K562 (cell line): Measurements from ENCODE around the gene KCND2. TPM values are rescaled to one million over a fixed set of nuclear protein-coding genes. Genes with fewer than 3 reads are reported as not detected.

Experiments
- ATAC-seq: fragments of 200-7000 bp; cut with Tn5 transposase; 3 replicates; pipeline ENCODE4 v1.9.1; 2020; ENCODE audit warnings: moderate library complexity
- BruUV-seq: library from RNA; stranded (reverse); fragments of 400-500 nt; replicated peaks from 2 replicates; lab custom pipeline; 2021; lab: Mats Ljungman, UMichigan
- CTCF ChIA-PET: fragments of 300-600 bp; formaldehyde crosslinking; extraction: SDS; loops from one replicate; lab custom pipeline; 2021; ENCODE audit warnings: low intra/inter-chr PET ratio; lab: Yijun Ruan, JAX
- POLR2A ChIA-PET: fragments of 300-600, 350-650 bp; sonication (Branson Sonifier 250); formaldehyde crosslinking; extraction: SDS; loops from one replicate; lab custom pipeline; 2021; ENCODE audit warnings: antibody characterized with exemption, inconsistent platforms; lab: Yijun Ruan, JAX
- DNase-seq, 4 experiments: peaks; one replicate each; pipeline versions ENCODE4 v3.0.0 to v3.0.0-alpha.2; 2011 to 2018; ENCODE audit warnings: low spot score in 3 of 4, mixed read lengths in 3 of 4; ENCODE audit errors: extremely low read depth in 1 of 4
- FAIRE-seq: peaks from 2 replicates; lab custom pipeline; 2011; peaks lifted over from hg19 to GRCh38; lab: Jason Lieb, UNC
- H2AFZ ChIP-seq: 2 replicates; pipeline ENCODE4 v1.6.0; 2011; ENCODE audit warnings: low read depth, low read length, control low read depth, inconsistent platforms
- H3K27ac ChIP-seq: fragments of 200-600 bp; 3 replicates; pipeline ENCODE4 v1.8.0; 2011; ENCODE audit warnings: low read depth, mild to moderate bottlenecking, control low read depth, inconsistent platforms, low read length, moderate library complexity, mixed read lengths; ENCODE audit errors: extremely low read depth
- H3K27me3 ChIP-seq, 2 experiments: fragments of 300-600 bp in 1 of 2; 2 replicates in 1 of 2; 3 replicates in 1 of 2; pipeline versions ENCODE4 v1.6.0 to v1.8.0; 2011; ENCODE audit warnings: inconsistent platforms in 2 of 2, low read length in 2 of 2, mild to moderate bottlenecking in 1 of 2, mixed read lengths in 1 of 2, moderate library complexity in 1 of 2; ENCODE audit not compliant: control insufficient read depth in 2 of 2, insufficient read depth in 2 of 2
- H3K36me3 ChIP-seq: fragments of 300-600 bp; 3 replicates; pipeline ENCODE4 v1.8.0; 2011; ENCODE audit warnings: mild to moderate bottlenecking, low read length, inconsistent platforms; ENCODE audit not compliant: control insufficient read depth, insufficient read depth
- H3K4me1 ChIP-seq, 2 experiments: fragments of 200-600 bp in 1 of 2; replicated peaks in 1 of 2; 2 replicates in 1 of 2; 3 replicates in 1 of 2; pipeline versions ENCODE4 v1.5.1 to v1.8.0; 2011; ENCODE audit warnings: inconsistent platforms in 2 of 2, low read length in 2 of 2, mild to moderate bottlenecking in 1 of 2, mixed read lengths in 1 of 2, moderate library complexity in 1 of 2; ENCODE audit not compliant: control insufficient read depth in 2 of 2, insufficient read depth in 2 of 2
- H3K4me2 ChIP-seq: 2 replicates; pipeline ENCODE4 v1.6.1; 2011; ENCODE audit warnings: low read length, control low read depth, inconsistent platforms, mixed read lengths; ENCODE audit not compliant: insufficient read depth
- H3K4me3 ChIP-seq: fragments of 200-600 bp; sonication (generic), shearing (Covaris generic); 2 replicates; pipeline ENCODE4 v1.5.1; 2016; ENCODE audit warnings: control low read depth, inconsistent platforms
- H3K79me2 ChIP-seq: fragments of 200-600 bp; 3 replicates; pipeline ENCODE4 v1.8.0; 2011; ENCODE audit warnings: low read length, inconsistent platforms; ENCODE audit not compliant: control insufficient read depth, insufficient read depth
- H3K9ac ChIP-seq, 2 experiments: 2 replicates each; pipeline versions ENCODE4 v1.6.0 to v1.6.1; 2011; ENCODE audit warnings: low read depth in 2 of 2, low read length in 2 of 2, control low read depth in 1 of 2, inconsistent platforms in 1 of 2, mild to moderate bottlenecking in 1 of 2, mixed read lengths in 1 of 2; ENCODE audit not compliant: insufficient read depth in 1 of 2
- H3K9me1 ChIP-seq: one replicate; pipeline ENCODE4 v1.6.0; 2011; ENCODE audit warnings: inconsistent platforms, mild to moderate bottlenecking, low read length, moderate library complexity; ENCODE audit not compliant: control insufficient read depth, insufficient read depth
- H3K9me3 ChIP-seq: replicated peaks from 2 replicates; pipeline ENCODE4 v1.5.1; 2011; ENCODE audit warnings: low read depth, low read length, inconsistent platforms; ENCODE audit not compliant: control insufficient read depth, insufficient read depth
- H4K20me1 ChIP-seq: replicated peaks from 2 replicates; pipeline ENCODE4 v1.6.1; 2011; ENCODE audit warnings: low read length, inconsistent platforms, mixed read lengths; ENCODE audit not compliant: control insufficient read depth, insufficient read depth
- ATF7 ChIP-seq: fragments of 450-650 bp; IDR thresholded peaks from 2 replicates; pipeline ENCODE4 v1.7.1; 2014; ENCODE audit warnings: mild to moderate bottlenecking, moderate library complexity
- CBX2 ChIP-seq: fragments of 200-600 bp; sonication (generic); IDR thresholded peaks from one replicate; pipeline ENCODE4 v1.6.1; 2012; ENCODE audit warnings: mild to moderate bottlenecking, low read length, inconsistent platforms; ENCODE audit not compliant: insufficient read depth, poor library complexity, severe bottlenecking
- FOXM1 ChIP-seq, 2 experiments: fragments of 450-650 bp in 1 of 2; sonication (generic) in 1 of 2; formaldehyde crosslinking in 1 of 2; IDR thresholded peaks; 2 replicates each; pipeline versions ENCODE4 v1.6.1 to v1.9.0; 2017 to 2022; ENCODE audit warnings: low read depth in 2 of 2, mild to moderate bottlenecking in 2 of 2, missing genetic modification reagents in 1 of 2, moderate library complexity in 1 of 2
- HBP1 ChIP-seq: fragments of 450-650 bp; formaldehyde crosslinking; IDR thresholded peaks from 2 replicates; pipeline ENCODE4 v1.4.0; 2022; ENCODE audit warnings: missing genetic modification characterization
- TAF9B ChIP-seq: fragments of 450-650 bp; IDR thresholded peaks from 2 replicates; pipeline ENCODE4 v1.6.1; 2018; ENCODE audit warnings: mild to moderate bottlenecking; ENCODE audit not compliant: partially characterized antibody
- WGBS: fragments of 100-300 bp; shearing (Covaris generic); methylation state at CpG from one replicate; pipeline ENCODE4 v1.1.6; 2016; ENCODE audit warnings: low coverage, mixed read lengths; ENCODE audit not compliant: insufficient coverage; ENCODE audit errors: missing lambda C conversion rate; 5-methylcytosine and 5-hydroxymethylcytosine counted together
- in situ Hi-C: fragments of 300-500 bp; cut with MboI; formaldehyde crosslinking; loops from 4 replicates; pipeline ENCODE4 v1.15.0; 2018; ENCODE audit warnings: inconsistent platforms, mixed read lengths
- intact Hi-C: fragments of 100-400 bp; cut with micrococcal nuclease; formaldehyde crosslinking; loops from 2 replicates; pipeline ENCODE4 v1.14.2; 2022
- polyA plus RNA-seq, 8 experiments: library from polyadenylated mRNA; depleted of rRNA in 4 of 8; stranded (reverse) in 5 of 8; unstranded in 3 of 8; fragments of >200 nt; fragmentation: Nextera tagmentation in 2 of 8; fragmentation: Illumina TruSeq in 1 of 8; extraction: Ambion mirVana in 2 of 8; extraction: Trizol in 1 of 8; gene quantifications; 2 replicates each; pipeline versions ENCODE4 v1.2.1 to v1.2.3, GENCODE V29; 2011 to 2014; ENCODE audit warnings: inconsistent platforms in 1 of 8, missing spikeins in 1 of 8
- total RNA-seq, 7 experiments: library from RNA; depleted of rRNA in 6 of 7; stranded (reverse); fragments of >200 nt in 6 of 7; fragmentation: Illumina TruSeq in 2 of 7; extraction: Trizol in 2 of 7; gene quantifications; 2 replicates each; pipeline versions ENCODE4 v1.2.1 to v1.2.3, GENCODE V29; 2011 to 2021; ENCODE audit warnings: low replicate concordance in 1 of 7

Gene KCND2
- total and polyA plus RNA-seq, 9 of the 15 experiments (the other 6 are each of a cell fraction or from before 2014, with no cell fraction given) = 0.03 to 0.12 TPM; not detected in 7

- no peak for TF ChIP-seq HBP1 (CRISPR knock-in tag)
- TF ChIP-seq, all 486 proteins: peak for 0
Measured at GRCh38 chr7:120586571-120586970, 313.6 kb downstream of the KCND2 start (continued).

DNA sequence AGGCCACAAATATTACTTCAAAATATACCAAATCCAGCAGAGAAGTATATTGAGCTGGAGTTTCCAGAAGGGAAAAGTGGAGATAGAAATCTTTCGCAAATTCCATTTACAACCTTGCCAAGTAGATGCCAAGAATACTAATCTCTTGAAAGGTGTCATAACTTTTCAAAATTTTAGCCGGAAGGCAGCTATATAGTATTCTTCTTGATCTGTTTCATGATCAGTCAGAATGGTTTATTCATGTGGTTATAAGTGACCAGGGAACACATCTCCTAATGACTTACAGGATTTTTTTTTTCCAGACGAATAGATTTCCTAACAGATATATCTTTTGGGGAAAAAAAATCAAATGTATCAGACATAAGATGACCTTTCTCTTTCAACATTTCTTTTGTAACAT is 314.3 kb downstream of the KCND2 start:
- FAIRE-seq = no peak
- no peak overlapping the region for H3K4me3 ChIP-seq
- no peak overlapping the region for H2AFZ ChIP-seq
- no peak overlapping the region for H3K4me2 ChIP-seq
- H3K36me3 ChIP-seq = no peaks in the 10 kb centered on the region
- in situ Hi-C loops = no loop called here
- ChIA-PET CTCF (no interaction called here), POLR2A (no interaction called here)
- no TSS peak for BruUV-seq
- H3K79me2 ChIP-seq = no peaks in the 10 kb centered on the region
- ATAC-seq = no peak
- H3K9me1 ChIP-seq = no peaks in the 10 kb centered on the region
- WGBS = 2% methylated on average over 3 of the region's 3 CpGs
- H3K27ac ChIP-seq = no peak overlapping the region
- no peak overlapping the region for H3K9ac ChIP-seq
- DNase-seq = no peak
- H4K20me1 ChIP-seq = no peaks in the 10 kb centered on the region
- no peaks in the 10 kb centered on the region for H3K27me3 ChIP-seq
- no peaks in the 10 kb centered on the region for H3K9me3 ChIP-seq
- TF ChIP-seq CBX2 (no peak), TAF9B (no peak), ATF7 (no peak), FOXM1 (IDR thresholded peaks at IDR 0.05; ENCODE audit: low read depth) (no peak), FOXM1 (CRISPR knock-in tag; IDR thresholded peaks at IDR 0.05; ENCODE audit: low read depth) (no peak)
- TF ChIP-seq, all 486 proteins: peak for 0
- intact Hi-C loops = no loop called here
- no peaks in the 10 kb centered on the region for H3K4me1 ChIP-seq
